ENCODE data around the gene RCBTB2.

DNA sequence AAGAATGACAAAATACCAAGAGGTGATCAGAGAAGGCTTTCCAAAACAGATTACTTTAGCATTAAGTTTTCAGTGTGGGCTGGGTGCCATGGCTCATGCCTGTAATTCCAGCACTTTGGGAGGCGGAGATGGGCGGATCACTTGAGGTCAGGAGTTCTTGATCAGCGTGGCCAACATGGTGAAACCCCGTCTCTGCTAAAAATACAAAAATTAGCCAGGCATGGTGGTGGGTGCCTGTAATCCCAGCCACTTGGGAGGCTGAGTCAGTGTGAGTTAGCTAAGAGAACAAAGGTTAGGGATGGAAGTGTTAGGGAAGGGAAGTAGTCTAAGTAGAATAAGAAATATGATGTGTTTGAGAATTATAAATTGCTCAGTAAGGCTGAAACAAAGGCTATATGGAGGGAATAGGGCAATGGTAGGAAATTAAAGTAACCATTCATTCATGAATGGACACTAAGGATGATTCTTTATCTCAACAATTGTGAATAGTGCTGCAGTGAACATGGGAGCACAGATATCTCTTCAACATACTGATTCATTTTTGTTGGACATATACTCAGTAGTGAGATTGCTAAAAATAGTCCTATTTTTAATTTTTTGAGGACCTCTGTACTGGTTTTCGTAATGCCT, 3.9 kb upstream of the RCBTB2 start:
- TF ChIP-seq, protein P1, sequence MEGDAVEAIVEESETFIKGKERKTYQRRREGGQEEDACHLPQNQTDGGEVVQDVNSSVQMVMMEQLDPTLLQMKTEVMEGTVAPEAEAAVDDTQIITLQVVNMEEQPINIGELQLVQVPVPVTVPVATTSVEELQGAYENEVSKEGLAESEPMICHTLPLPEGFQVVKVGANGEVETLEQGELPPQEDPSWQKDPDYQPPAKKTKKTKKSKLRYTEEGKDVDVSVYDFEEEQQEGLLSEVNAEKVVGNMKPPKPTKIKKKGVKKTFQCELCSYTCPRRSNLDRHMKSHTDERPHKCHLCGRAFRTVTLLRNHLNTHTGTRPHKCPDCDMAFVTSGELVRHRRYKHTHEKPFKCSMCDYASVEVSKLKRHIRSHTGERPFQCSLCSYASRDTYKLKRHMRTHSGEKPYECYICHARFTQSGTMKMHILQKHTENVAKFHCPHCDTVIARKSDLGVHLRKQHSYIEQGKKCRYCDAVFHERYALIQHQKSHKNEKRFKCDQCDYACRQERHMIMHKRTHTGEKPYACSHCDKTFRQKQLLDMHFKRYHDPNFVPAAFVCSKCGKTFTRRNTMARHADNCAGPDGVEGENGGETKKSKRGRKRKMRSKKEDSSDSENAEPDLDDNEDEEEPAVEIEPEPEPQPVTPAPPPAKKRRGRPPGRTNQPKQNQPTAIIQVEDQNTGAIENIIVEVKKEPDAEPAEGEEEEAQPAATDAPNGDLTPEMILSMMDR (conservative IDR thresholded peaks at IDR 0.05), result no peak
- TF ChIP-seq ZFX (IDR thresholded peaks at IDR 0.05), result no peak
